Hepatic stellate cell (primary cell): Measurements from ENCODE around the gene KAZALD1.

Experiments
- DNase-seq: peaks from one replicate; pipeline ENCODE4 v3.0.0; 2011; ENCODE audit warnings: low spot score

The KAZALD1 gene

DNA sequence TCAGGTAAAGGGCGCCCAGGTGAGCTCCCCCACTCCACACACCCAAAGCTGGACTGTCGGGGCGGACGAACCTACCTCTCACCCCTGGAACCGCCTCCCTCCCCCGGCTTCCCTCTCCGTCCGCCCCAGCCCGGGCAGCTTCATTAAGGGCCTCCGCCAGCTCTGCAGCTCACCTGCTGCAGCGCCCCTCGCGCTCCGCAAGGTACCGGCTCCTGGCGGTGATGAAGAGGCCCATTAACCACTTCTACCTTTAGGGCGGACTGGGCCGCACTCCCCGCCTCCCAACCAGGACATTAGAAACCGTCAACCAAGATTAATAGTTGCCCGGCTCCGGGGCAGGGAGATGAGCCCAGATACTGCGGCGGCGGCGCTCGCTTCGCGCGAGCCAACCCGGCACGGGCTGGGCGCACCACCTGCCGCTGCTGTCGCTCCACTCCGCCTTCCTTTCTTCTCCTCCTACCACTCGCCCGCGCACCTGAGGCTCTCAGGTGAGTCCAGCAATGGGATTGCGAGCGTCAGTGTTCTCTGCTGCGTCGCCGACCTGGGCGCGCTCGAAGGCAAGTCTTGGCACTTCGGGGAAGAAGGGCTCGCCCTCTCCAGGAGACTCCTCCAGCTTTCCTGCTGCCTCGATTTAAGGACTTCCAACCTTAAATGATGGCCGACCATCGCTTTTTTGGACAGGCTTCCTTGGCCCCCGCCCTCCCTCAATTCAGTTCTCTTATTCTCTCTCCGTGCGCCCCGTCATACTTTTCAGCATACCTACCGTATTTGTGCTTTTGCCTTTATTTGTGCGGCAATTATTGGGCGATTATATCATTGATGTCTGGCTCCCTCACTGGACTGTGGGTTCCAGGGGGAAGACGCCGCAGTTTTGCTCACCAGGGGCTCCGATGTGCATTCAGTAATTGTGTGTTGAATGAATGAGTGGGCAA is 13.6 kb upstream of the KAZALD1 start:
- DNase-seq, result no peak

DNA sequence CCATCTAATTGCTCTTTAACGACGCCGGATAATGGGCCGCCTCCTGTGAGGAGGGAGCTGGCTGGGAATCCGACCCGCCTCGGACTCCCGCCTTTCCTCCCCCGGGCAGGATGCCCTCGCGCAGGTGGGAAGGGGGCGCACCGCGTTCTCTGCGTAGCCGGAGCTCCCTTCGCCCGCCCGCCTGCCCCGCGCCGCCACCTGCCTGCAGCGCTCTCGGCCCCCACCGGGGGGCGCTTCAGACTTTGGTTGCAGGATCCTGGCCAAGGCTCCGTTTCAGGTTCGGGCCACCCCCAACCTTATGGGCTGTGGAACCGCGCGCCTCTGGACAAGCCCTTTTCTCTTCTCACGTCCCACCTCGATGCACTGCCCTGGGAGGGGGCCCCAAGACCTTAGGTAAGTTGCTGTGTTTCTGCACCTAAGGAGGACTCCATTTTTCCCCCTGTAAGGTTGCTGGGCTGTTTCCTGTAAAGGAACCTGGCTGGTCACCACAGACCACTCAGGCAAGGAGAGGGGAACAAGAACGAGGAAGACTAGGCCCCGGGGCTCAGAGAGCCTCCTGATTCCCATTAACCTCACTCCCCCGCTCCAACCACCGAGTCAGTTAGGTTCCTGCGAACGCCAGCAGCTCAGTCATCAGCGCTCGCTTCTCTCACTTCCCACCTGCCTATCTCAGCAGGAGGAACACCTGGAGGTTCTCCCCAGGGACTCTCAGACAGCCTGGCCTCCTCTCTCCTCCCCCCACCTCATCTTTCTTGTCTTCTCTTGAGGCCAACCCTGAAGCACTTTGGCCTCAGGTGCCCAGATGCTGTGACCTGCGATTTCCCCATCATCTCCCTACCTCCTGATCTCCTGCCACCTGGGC is 11.3 kb upstream of the KAZALD1 start:
- peak; percentile 78 for DNase-seq

DNA sequence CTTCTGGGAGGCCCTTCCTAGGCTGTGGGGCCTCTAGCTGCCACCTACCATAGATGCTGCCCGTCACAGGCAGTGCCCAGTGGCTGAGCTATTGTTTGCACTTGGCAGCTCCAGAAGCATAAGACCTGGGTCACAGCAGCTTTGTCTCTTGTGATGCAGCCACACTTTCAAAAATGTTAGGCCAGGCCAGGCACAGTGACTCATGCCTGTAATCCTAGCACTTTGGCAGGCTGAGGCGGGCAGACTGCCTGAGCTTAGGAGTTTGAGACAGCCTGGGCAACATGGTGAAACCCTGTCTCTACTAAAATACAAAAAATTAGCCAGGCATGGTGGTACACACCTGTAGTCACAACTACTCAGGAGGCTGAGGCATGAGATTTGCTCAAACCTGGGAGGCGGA is 9.5 kb upstream of the KAZALD1 start:
- DNase-seq, result peak; percentile 41

DNA sequence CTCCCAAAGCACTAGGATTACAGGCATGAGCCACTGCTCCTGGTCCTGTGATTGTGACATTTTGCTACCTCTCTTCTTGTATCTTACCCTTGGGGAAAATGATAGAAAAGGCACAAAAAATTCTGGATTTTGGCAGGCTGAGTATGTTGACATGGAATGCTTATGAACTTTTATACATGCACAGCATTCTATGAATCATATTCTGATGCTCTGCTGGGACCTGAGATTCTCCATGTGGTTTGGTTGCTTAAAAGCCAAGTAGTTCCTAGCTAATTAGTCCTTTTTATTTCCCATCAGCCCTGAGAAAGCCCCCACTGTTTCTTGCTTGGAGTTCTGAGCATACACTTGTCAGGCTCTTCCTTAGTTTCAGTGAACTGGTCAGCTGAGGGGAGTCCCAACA is 8.3 kb upstream of the KAZALD1 start:
- DNase-seq, result peak; percentile 56

DNA sequence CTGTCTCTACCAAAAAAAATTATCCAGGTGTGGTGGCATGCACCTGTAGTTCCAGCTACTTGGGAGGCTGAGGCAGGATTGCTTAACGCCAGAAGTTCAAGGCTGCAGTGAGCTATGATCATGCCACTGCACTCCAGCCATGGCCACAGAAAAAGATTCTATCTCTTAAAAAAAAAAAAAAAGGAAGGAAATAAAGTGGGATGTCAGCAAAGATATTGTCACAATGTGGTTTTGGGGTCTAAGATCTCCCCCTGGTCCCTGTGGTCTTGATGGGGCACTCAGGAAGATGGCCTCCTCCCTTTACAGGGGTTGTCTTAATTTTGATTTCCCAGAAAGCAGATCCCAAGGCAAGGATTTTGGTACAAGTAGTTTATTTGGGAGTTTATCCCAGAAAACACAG is 7.4 kb upstream of the KAZALD1 start:
- no peak for DNase-seq

DNA sequence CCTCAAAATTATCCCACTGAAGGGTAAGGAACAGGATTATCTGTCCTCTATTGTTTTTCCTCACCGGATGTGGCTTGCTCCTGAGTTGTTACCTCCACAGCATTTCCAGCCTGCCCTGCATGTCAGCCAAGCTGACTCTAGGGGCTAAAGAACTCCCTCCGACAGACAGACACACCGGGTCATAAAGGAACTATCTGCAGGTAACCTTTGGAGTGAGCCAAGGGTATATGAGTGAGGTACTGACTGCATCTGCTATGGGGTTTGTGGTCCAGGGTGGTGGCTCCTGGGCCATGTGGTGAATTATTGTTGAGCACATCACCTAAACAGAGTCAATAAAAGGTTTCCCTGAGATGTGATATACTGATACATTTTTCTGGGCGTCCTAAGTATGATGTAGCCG is 6.9 kb upstream of the KAZALD1 start:
- no peak for DNase-seq

DNA sequence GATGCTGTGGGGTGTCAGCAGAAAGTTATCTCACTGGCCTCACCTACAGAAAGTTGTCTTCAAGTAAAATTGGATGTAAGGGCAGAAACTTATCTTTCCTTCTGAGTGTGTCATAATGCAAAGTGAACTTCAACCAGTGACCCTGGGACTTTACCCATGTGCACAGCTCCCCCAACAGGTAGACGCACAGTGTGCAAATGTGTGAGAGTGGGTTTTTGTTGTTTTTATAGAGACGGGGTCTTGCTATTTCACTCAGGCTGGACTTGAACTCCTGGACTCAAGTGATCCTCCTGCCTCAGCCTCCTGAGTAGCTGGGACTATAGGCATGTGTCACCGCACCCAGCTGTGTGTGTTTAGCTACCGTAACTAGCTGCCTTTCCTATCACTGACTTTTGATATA is 6.4 kb upstream of the KAZALD1 start:
- no peak for DNase-seq

DNA sequence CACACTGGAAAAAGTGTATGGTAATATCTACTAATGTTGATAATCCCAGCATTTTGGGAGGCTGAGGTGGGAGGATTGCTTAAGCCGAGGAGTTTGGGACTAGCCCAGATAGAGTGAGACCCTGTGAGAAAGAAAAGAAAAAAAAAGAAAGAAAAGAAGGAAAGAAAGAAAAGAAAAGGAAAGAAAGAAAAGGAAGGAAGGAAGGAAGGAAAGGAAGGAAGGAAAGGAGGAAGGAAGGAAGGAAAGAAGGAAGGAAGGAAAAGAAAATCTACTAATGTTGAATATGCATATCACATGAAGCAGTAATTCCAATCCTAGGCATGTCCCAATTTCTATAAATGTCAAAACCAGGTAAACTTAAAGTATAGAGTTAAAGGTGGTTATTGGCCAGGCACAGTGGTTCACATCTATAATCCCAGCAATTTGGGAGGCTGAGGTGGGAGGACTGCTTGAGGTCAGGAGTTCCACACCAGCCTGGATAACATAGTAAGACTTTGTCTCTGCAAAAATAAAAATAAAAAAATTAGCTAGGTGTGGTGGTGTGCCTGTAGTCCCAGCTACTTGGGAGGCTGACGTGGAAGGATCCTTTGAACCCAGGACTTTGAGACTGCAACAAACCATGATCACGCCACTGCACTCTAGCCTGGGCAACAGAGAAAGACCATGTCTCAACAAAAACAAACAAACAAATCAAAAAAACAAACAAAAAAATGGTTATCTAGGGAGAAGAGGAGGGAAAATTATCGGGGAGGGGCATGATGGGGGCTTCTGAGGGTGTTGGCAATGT is 5.2 kb upstream of the KAZALD1 start:
- DNase-seq, result no peak

DNA sequence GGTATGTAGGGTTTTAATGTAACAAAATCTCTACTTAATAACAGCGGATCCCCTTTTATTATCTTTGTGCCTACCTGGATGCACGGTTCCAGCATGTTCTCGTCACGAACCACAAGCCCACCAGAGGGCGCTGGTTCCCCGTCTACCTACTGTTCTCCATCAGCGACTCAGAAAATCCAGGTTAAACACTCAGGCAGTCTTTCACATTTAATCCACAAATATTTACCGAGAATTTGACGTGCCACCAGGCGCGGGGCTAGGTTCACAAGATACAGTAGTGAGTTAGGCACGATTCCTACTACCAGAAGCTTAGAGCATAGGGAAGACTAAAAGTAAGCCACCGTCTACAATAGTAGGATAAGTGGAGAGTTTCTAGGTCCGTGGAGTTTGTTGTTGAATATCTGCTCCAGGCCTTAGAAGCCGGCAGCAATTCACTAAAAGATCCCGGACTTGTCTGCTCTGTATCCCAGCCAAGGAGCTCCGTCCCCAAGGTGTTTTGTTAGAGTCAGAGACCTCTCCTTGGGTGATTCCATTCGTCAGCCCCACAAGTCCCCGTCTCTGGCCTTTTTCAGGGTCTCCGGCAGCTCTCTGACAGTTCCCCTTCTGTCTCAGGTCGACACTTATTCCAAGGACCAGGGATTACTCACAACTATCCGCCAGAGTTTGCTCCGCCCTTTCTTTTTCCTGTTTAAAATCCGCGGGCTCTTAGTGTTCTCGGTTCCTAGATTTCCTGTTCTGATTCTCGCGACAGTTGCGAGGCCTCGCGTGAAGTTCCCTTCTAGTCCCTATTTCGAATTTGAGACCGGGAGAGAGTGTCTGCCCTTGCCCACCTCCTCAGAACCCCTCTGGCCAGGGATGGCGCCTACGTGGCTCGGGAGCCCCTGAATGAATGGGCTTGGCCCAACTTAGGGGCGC is 1.5 kb upstream of the KAZALD1 start:
- peak; percentile 93 for DNase-seq

DNA sequence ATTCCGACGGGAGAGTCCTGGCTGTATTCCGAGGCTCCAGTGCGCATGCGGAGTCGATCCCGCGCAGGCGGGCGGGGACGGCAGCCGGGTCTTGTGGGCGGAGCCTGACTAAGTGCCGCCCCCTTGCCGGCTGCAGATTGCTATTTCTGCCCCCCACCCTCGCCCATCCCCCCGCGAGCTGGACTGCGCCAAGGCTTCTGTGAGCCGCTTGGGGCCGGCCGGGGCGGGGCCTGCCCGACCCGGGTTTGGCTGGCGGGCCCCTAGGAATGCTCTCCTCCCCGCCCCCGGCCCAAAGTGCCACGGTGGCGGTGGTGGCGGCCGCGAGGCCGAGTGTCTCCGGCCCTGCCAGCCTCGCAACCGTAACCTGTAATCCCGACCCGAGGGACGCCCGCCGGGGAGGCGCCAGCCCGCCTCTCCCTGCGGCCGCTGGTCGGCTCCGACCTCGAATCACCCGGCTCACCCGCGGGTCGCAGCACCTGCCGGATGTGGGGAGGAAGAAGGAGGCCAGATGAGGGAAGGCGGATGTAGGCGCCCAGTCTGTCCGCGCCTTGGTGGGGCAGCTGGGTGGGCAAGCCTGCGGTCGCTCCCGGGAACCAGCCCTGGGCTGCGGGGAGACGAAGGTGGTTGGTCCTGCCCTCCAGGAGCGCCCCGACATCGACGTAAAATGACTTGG is 702 bp upstream of the KAZALD1 start:
- DNase-seq, result peak; percentile 98

DNA sequence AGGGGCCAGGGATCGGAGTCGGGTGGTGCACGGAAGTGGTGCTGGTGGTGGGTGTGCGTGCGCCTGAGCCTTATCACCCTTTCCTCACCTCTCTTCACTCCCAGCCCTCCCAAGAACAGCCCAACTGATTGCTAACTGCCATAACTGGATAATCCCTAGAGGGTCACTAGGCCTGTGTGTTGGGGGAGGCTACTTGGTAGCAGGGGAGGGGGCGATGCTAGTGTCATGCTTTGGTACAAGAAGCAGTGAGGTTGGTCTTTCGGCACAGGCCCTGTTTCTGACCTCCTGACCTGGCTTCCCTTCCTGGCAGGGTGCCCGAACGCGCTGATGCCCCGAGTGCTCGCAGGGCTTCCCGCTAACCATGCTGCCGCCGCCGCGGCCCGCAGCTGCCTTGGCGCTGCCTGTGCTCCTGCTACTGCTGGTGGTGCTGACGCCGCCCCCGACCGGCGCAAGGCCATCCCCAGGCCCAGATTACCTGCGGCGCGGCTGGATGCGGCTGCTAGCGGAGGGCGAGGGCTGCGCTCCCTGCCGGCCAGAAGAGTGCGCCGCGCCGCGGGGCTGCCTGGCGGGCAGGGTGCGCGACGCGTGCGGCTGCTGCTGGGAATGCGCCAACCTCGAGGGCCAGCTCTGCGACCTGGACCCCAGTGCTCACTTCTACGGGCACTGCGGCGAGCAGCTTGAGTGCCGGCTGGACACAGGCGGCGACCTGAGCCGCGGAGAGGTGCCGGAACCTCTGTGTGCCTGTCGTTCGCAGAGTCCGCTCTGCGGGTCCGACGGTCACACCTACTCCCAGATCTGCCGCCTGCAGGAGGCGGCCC is 652 bp downstream of the KAZALD1 start:
- DNase-seq, result peak; percentile 73

DNA sequence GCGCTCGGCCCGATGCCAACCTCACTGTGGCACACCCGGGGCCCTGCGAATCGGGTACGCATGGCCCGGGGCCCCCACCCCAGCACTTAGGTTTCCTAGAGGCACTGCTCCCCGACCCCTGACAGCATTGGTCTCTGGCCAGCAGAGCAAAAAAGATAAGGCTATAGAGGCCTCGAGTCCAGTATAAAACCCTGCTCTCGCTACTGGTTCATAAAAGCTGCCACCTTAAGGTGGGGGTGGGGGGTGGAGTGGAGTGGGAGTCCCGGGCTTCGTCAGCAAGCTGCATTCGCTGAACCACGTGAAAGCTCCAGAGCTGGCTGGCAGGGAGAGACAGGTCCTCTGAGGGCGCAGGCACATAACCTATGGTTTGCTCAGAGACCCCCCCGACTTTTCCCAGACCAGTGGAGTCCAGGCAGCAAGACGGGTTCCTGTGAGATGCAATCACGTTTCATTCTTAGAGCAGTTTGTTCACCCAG is 1.3 kb downstream of the KAZALD1 start:
- no peak for DNase-seq

DNA sequence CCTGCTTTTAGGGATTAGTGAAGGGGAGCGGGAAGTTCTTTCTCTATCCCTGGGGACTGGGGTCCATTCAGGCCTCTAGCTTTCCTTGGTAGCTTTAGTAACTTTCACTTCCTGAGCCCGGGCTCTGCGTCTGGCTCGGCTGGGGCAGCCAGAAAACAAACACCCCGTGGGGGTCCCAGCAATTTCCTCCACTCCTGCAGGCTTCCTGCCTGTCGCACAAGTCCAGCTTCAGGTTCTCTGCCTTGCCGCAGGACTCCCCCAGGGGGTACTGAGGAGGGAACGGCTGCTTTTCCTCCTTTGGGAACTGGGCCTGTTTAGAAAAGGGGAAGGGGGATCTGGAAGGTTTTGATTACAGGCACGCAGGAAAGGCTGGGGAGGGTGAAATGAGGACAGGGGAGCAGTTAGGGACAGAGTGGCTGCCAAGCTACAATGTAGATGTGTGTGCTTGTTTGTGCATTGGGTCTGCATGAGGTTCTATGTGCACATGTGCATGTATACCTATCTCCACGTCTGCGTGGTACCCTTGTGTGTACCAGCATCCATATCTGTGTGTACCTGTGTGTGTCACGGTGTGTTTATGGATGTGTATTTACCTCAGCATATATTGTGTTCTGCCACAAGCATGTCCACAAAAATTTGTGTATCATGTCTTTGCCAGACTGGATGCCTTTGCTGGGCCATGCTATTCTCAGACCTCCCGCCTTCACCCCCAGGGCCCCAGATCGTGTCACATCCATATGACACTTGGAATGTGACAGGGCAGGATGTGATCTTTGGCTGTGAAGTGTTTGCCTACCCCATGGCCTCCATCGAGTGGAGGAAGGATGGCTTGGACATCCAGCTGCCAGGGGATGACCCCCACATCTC is 2.0 kb downstream of the KAZALD1 start:
- no peak for DNase-seq

DNA sequence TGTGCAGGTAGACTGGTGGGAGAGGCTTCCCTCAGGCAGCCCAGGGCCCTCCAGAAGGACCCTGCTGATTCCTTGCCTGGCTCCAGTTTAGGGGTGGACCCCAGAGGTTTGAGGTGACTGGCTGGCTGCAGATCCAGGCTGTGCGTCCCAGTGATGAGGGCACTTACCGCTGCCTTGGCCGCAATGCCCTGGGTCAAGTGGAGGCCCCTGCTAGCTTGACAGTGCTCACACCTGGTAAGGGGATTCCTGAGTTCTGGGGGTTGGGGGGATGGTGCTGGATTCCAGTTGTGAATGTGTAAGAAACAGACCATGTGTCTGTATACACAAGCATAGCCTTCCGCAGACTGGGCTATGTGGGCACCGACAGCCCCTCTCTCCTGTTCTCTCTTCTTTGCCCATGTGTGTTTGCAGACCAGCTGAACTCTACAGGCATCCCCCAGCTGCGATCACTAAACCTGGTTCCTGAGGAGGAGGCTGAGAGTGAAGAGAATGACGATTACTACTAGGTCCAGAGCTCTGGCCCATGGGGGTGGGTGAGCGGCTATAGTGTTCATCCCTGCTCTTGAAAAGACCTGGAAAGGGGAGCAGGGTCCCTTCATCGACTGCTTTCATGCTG is 2.7 kb downstream of the KAZALD1 start:
- no peak for DNase-seq

DNA sequence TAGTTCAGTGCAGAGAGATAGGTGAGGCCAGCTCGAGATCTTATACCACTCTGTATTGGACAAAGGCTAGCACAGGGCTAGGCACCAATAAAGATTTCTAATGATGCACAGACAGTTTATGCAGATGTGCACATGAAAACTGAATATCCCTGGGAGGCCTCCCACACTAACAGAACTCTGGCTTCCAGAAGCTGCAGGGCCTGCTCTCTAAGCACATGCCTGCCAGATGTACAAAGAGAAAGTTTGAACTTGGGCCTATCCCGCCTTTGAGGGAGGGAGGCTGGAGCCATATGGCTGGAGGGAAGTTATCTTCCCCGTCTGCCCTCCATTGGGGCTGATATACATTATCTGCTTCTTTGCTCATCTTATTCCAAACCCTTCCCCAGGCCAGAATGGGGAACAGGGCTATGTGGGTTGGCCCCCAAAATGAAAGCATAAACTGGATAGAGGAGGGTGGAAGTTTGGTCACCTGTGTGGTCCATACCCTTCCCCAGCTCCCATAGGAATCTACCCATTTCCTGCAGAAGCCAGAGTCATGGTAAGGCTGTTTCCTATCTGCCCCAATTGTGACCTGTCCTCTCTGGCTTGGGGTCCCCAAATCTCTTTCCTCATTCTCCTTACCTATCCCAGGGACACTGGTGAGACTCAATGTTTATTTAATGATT is 3.8 kb downstream of the KAZALD1 start:
- peak; percentile 37 for DNase-seq

DNA sequence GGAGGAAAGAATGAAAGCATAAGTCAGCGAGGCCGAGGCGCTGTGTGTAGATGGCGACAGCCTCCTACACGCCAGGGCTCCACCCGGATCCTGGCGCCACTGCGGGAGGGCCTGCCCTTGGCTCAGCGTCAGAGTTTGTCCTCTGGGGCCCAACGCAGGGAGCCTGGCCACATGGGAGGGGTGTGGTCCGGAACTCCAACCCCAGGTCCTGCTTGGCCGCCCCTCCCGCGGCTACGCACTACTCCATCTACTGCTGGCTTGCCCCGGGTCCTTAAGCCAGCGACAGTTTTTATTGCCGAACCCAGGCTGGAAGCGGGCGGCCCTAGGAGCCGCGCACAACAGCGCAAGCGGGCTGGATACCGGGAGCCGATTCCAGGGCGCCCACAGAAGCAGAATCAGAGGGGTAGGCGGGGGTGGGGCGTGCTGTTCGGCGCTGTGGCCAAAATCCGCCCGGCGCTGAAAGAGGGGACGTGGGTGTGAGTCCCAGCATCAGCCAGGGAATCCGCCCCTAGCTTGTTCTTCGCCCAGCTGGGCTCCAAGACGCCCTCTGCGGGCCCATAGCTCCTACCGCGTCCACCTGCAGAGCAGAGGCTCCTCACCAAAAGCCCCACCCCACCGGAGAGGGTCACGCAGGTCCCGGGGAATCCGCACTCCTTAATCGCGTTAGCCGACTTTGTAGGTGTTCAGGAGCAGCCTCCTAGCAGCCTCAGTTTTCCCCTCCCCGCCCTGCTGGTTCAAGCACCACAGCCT is 4.5 kb downstream of the KAZALD1 start:
- peak; percentile 80 for DNase-seq

DNA sequence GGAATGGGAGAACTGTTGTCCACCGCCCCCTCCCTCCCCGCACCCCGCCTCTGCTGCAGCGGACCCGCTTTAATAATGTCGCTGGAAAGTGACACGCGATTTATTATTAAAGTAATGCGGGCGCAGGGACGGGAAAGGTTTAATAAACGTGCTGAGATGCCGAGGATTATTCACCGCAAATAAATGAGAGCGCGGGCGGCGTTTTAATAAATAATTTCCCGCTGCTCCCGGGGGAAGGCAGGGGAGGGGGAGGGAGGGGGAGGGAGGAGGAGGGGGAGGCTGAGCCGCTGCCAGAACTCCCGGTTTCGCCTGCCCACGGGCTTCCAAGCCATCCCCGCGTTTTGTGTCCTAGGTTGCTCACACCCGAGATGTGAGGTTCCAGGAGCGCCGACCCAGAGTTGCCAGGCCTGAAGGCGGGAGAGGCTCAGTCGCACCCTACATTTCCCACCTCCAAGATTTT is 5.1 kb downstream of the KAZALD1 start:
- no peak for DNase-seq
